Measurements from ENCODE around the gene FBXO33.

GRCh38 chr14:39435241-39435640, 3.0 kb upstream of the FBXO33 start:
- no peak for TF ChIP-seq CTCF (IDR thresholded peaks at IDR 0.05)
- TF ChIP-seq POLR2A (IDR thresholded peaks at IDR 0.05) = no peak

Measured in right lobe of liver (tissue), 4 donors.